Testis (tissue), 3 donors: ENCODE data around the gene ADARB1. TPM values are rescaled to one million over a fixed set of nuclear protein-coding genes. Genes with fewer than 3 reads are reported as not detected.
A peak's percentile ranks its signal among the peaks of the same experiment; 100 is the strongest.

ENCODE experiments used
- DNase-seq: peaks from one replicate; pipeline ENCODE4 v3.0.0-alpha.2; 2019
- H3K27ac ChIP-seq, 2 donors: fragments of 200-600 bp; sonication (generic); one replicate each; pipeline ENCODE4 v1.5.1; 2019
- H3K27me3 ChIP-seq: fragments of 200-600 bp; sonication (generic); one replicate; pipeline ENCODE4 v1.5.1; 2019
- H3K36me3 ChIP-seq: fragments of 200-600 bp; sonication (generic); one replicate; pipeline ENCODE4 v1.5.1; 2017; ENCODE audit warnings: low read depth; ENCODE audit errors: missing control alignments
- H3K4me1 ChIP-seq: fragments of 200-600 bp; sonication (generic); one replicate; pipeline ENCODE4 v1.5.1; 2019
- H3K4me3 ChIP-seq, 2 donors: fragments of 200-600 bp; sonication (generic); one replicate each; pipeline ENCODE4 v1.5.1; 2017 to 2019
- H3K9me3 ChIP-seq: fragments of 200-600 bp; sonication (generic); one replicate; pipeline ENCODE4 v1.5.1; 2017
- CTCF ChIP-seq, 3 experiments: fragments of 450-650 bp in 2 of 3; fragments of 200-600 bp in 1 of 3; sonication (generic) in 1 of 3; IDR thresholded peaks; one replicate each; pipeline ENCODE4 v1.5.1; 2016 to 2019; ENCODE audit warnings: antibody characterized with exemption in 3 of 3, mild to moderate bottlenecking in 2 of 3, moderate library complexity in 1 of 3
- POLR2A ChIP-seq: fragments of 450-650 bp; IDR thresholded peaks from one replicate; pipeline ENCODE4 v1.6.1; 2017; ENCODE audit warnings: antibody characterized with exemption, mild to moderate bottlenecking, moderate library complexity
- WGBS, 2 donors: methylation state at CpG; one replicate each; pipeline ENCODE4 v1.1.5; 2018; 5-methylcytosine and 5-hydroxymethylcytosine counted together
- intact Hi-C: fragments of 100-400 bp; cut with DNase I; formaldehyde crosslinking; loops from one replicate; pipeline ENCODE4 v1.15.1; 2023; ENCODE audit warnings: low total_unique reads
- polyA plus RNA-seq: library from polyadenylated mRNA; stranded (reverse); fragments of 350-450 nt; fragmentation: Illumina TruSeq; extraction: RNeasy Lipid Tissue Mini Kit (QIAGEN cat#74804); gene quantifications from one replicate; pipeline ENCODE4 v1.2.3, GENCODE V29; 2014; ENCODE audit warnings: low read depth, low replicate concordance; ENCODE audit not compliant: insufficient read depth
- total RNA-seq, 2 donors: library from RNA; depleted of rRNA; stranded (reverse); fragments of >200 nt; gene quantifications; one replicate each; pipeline ENCODE4 v1.2.3, GENCODE V29; 2016

The ADARB1 gene
- total and polyA plus RNA-seq, 3 donors from 2014 or later, result 17.6 to 23.0 (median 17.6) TPM

GRCh38 chr21:45231705-45232104, 157.3 kb downstream of the ADARB1 start:
- TF ChIP-seq POLR2A, result no peak
- TF ChIP-seq CTCF (IDR thresholded peaks at IDR 0.05), result no peak
- intact Hi-C loops, result no loop called here
- 61 to 80% methylated on average over 3 of the region's 3 CpGs for WGBS, 2 donors
- Histone ChIP-seq H3K27ac (no peak overlapping the region), H3K9me3 (no peaks in the 10 kb centered on the region), H3K4me3 (no peak overlapping the region), H3K27me3 (no peaks in the 10 kb centered on the region), H3K4me1 (no peaks in the 10 kb centered on the region), H3K36me3 (no peaks in the 10 kb centered on the region)
- no peak for DNase-seq

GRCh38 chr21:45234127-45234526, 159.7 kb downstream of the ADARB1 start:
- 58 to 71% methylated on average over 24 to 28 of the region's 28 CpGs for WGBS, 2 donors
- DNase-seq, result peak; percentile 53
- Histone ChIP-seq H3K4me1 (no peaks in the 10 kb centered on the region), H3K4me3 (peak overlapping the region; percentile 42 to 50), H3K27me3 (no peaks in the 10 kb centered on the region), H3K36me3 (no peaks in the 10 kb centered on the region), H3K9me3 (no peaks in the 10 kb centered on the region), H3K27ac (no peak overlapping the region)
- intact Hi-C loops, result no loop called here
- TF ChIP-seq CTCF (IDR thresholded peaks at IDR 0.05) (no peak), POLR2A (no peak)

- no peaks in the 10 kb centered on the region for H3K36me3 ChIP-seq
- intact Hi-C loops, result no loop called here
- no peak overlapping the region for H3K27ac ChIP-seq
- DNase-seq, result no peak
- H3K9me3 ChIP-seq, result no peaks in the 10 kb centered on the region
- no peaks in the 10 kb centered on the region for H3K4me1 ChIP-seq
- WGBS, 2 donors, result 56 to 58% methylated on average over 5 to 8 of the region's 8 CpGs
- H3K27me3 ChIP-seq, result no peaks in the 10 kb centered on the region
- H3K4me3 ChIP-seq, result peak overlapping the region in 1 of 2 donors; percentile 42
- no peak for TF ChIP-seq CTCF (IDR thresholded peaks at IDR 0.05)
- TF ChIP-seq POLR2A, result no peak
These were observed 160.6 kb downstream of the ADARB1 start for GRCh38 chr21:45234965-45235364.

- TF ChIP-seq POLR2A, result no peak
- TF ChIP-seq CTCF (IDR thresholded peaks at IDR 0.05), result no peak
- Histone ChIP-seq H3K4me3 (no peak overlapping the region), H3K36me3 (no peaks in the 10 kb centered on the region), H3K27me3 (no peaks in the 10 kb centered on the region), H3K27ac (no peak overlapping the region), H3K9me3 (no peaks in the 10 kb centered on the region), H3K4me1 (no peaks in the 10 kb centered on the region)
- intact Hi-C loops, result no loop called here
- WGBS, 2 donors, result 75 to 82% methylated on average over 6 of the region's 6 CpGs
- DNase-seq, result no peak
These were observed 161.1 kb downstream of the ADARB1 start for GRCh38 chr21:45235488-45235887.

- H3K27ac ChIP-seq, result no peak overlapping the region
- WGBS, 2 donors, result 62 to 92% methylated on average over 2 of the region's 2 CpGs
- TF ChIP-seq POLR2A, result no peak
- no peak for TF ChIP-seq CTCF (IDR thresholded peaks at IDR 0.05)
These were observed 162.1 kb downstream of the ADARB1 start for GRCh38 chr21:45236481-45236880.

More at GRCh38 chr21:45236481-45236880, 162.1 kb downstream of the ADARB1 start:
- no peak overlapping the region for H3K4me3 ChIP-seq
- H3K36me3 ChIP-seq, result no peaks in the 10 kb centered on the region
- intact Hi-C loops, result no loop called here
- H3K4me1 ChIP-seq, result no peaks in the 10 kb centered on the region
- H3K27me3 ChIP-seq, result no peaks in the 10 kb centered on the region
- H3K9me3 ChIP-seq, result no peaks in the 10 kb centered on the region
- no peak for DNase-seq
